Ovary (tissue), 9 donors: ENCODE results near the gene ENTPD8. TPM values are rescaled to one million over a fixed set of nuclear protein-coding genes. Genes with fewer than 3 reads are reported as not detected.
A peak's percentile ranks its signal among the peaks of the same experiment; 100 is the strongest.

ENCODE experiments used
- DNase-seq, 5 donors: peaks; one replicate each; pipeline ENCODE4 v3.0.0-alpha.2; 2019 to 2020
- H3K27ac ChIP-seq, 2 donors: fragments of 200-600 bp; one replicate each; pipeline versions ENCODE4 v1.5.1 to v1.8.0; 2019 to 2022
- H3K27me3 ChIP-seq: fragments of 200-600 bp; one replicate; pipeline ENCODE4 v1.8.0; 2022
- H3K36me3 ChIP-seq: fragments of 200-600 bp; sonication (generic); one replicate; pipeline ENCODE4 v1.5.1; 2019
- H3K4me1 ChIP-seq: one replicate; pipeline ENCODE4 v1.8.1; 2013; ENCODE audit warnings: mild to moderate bottlenecking, moderate library complexity; ENCODE audit not compliant: insufficient read depth
- H3K4me3 ChIP-seq: fragments of 200-600 bp; sonication (generic); one replicate; pipeline ENCODE4 v1.5.1; 2017
- H3K9me3 ChIP-seq, 2 donors: fragments of 200-600 bp in 1 of 2; sonication (generic) in 1 of 2; one replicate each; pipeline versions ENCODE4 v1.5.1 to v1.8.1; 2013 to 2019; ENCODE audit warnings: mild to moderate bottlenecking in 1 of 2, moderate library complexity in 1 of 2
- CTCF ChIP-seq, 3 donors: fragments of 450-650 bp in 2 of 3; fragments of 200-600 bp in 1 of 3; IDR thresholded peaks; one replicate each; pipeline versions ENCODE4 v1.5.1 to v1.8.0; 2016 to 2022; ENCODE audit warnings: antibody characterized with exemption in 3 of 3, mild to moderate bottlenecking in 1 of 3
- EP300 ChIP-seq: sonication (generic); formaldehyde crosslinking; IDR thresholded peaks from one replicate; pipeline ENCODE4 v1.6.1; 2017; ENCODE audit warnings: antibody characterized with exemption
- POLR2A ChIP-seq: fragments of 450-650 bp; IDR thresholded peaks from one replicate; pipeline ENCODE4 v1.6.1; 2017; ENCODE audit warnings: antibody characterized with exemption, mild to moderate bottlenecking, moderate library complexity
- WGBS, 3 donors: extraction: QIAGEN DNeasy Blood & Tissue Kit in 1 of 3; methylation state at CpG; one replicate each; pipeline versions ENCODE4 v1.1.5 to v1.1.7; 2013 to 2017; 5-methylcytosine and 5-hydroxymethylcytosine counted together
- intact Hi-C, 4 donors: fragments of 100-400 bp; cut with DNase I; formaldehyde crosslinking; loops; one replicate each; pipeline versions ENCODE4 v1.11.0 to v1.15.1; 2022 to 2023
- polyA plus RNA-seq, 2 donors: library from polyadenylated mRNA; stranded (reverse); fragments of 200-250 nt in 1 of 2; fragments of 350-450 nt in 1 of 2; fragmentation: Illumina TruSeq in 1 of 2; extraction: RNeasy Lipid Tissue Mini Kit (QIAGEN cat#74804) in 1 of 2; gene quantifications; one replicate each; pipeline ENCODE4 v1.2.3, GENCODE V29; 2013 to 2014
- total RNA-seq, 7 donors: library from RNA; depleted of rRNA in 2 of 7; stranded (reverse); fragments of >200 nt in 2 of 7; fragmentation: NEBNext Ultra II Directional in 3 of 7; extraction: Animal tissue kit (Norgen Biotek cat#: 25700) in 3 of 7; gene quantifications; one replicate each; pipeline versions ENCODE4 v1.1.0 to v1.2.4, GENCODE V29; 2016 to 2023
- donor health status: DM: no; HTN: no; CAD: no; lungs with moderate emphysema.
- donor health status: DM: no; HTN: no; CAD: no.
- donor health status: Bipolar disorder and iron deficiency.
- donor health status: DM: yes; HTN: yes; CAD: no.
- donor health status: DM: no; HTN: no; CAD: no.
- donor health status: DM: yes; HTN: yes; CAD: no.

ENTPD8 gene
- total and polyA plus RNA-seq, 9 donors: 0.10 to 0.57 (median 0.17) TPM; not detected in 3

GRCh38 chr9:137487454-137488326 is 46.5 kb upstream of the ENTPD8 start:
- H3K4me1 ChIP-seq: no peaks in the 10 kb centered on the region
- intact Hi-C loops: no loop called here
- H3K27ac ChIP-seq: no peak overlapping the region
- no peaks in the 10 kb centered on the region for H3K9me3 ChIP-seq
- no peak overlapping the region for H3K4me3 ChIP-seq
- 79 to 83% (median 81%) methylated on average over 40 to 41 of the region's 41 CpGs for WGBS, 3 donors
- peak in 1 of 5 donors; percentile 30 for DNase-seq
- H3K36me3 ChIP-seq: no peaks in the 10 kb centered on the region
- no peak for TF ChIP-seq EP300
- no peak for TF ChIP-seq CTCF (IDR thresholded peaks at IDR 0.05)
- no peak for TF ChIP-seq POLR2A
- H3K27me3 ChIP-seq: no peaks in the 10 kb centered on the region

DNA sequence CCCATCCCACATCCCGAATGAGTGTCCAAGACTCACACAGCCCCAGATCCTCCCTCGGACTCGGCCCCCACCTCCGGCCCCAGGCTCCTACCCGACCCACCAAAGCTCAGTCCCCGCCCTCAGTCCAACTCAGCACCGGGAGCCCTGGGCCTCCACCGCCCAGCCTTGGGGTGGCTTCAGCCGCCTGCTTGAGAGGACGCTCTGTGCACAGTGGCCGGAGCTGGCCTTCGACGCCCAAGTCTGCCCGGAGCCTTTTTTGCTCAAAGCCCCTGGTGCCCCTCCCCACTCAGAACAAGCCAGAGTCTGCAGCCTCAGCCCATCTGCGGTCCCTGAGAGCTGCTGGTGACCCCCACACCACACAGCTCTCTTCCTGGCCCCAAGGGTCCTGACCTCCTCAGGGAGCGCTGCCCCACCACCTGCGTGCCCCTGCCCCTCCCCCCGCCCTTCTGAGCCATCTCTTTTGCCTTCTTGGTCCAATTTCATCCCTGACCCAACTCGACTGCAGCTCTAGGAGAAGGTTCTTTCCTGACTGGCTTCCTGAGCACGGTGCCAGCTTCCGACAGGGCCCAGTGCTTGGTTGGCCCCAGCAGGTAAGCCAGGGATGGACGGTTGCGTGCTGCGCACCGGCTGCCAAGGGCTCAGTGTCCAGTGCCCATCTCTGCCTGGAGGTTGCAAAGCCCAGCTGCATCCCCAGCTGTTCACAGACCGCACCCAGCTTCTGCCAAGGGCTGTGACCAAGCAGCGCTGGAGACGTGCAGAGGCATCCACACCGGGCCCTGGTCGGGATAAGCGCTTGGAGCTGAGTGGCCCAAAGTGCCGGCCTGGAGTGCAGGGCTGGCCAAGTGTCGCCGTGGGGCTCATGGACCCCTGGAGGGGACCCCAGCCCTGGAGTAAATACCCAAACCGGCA is 45.6 kb upstream of the ENTPD8 start:
- Histone ChIP-seq H3K4me3 (no peak overlapping the region), H3K4me1 (peaks cover 2% of the 10 kb centered on the region), H3K27ac (no peak overlapping the region), H3K27me3 (no peaks in the 10 kb centered on the region), H3K9me3 (no peaks in the 10 kb centered on the region), H3K36me3 (no peaks in the 10 kb centered on the region)
- intact Hi-C loops: no loop called here
- TF ChIP-seq EP300: no peak
- no peak for TF ChIP-seq CTCF (IDR thresholded peaks at IDR 0.05)
- no peak for TF ChIP-seq POLR2A
- peak in 1 of 5 donors; percentile 38 for DNase-seq
- 78 to 83% (median 80%) methylated on average over 35 of the region's 35 CpGs for WGBS, 3 donors

- no peaks in the 10 kb centered on the region for H3K27me3 ChIP-seq
- H3K9me3 ChIP-seq: no peaks in the 10 kb centered on the region
- intact Hi-C loops: no loop called here
- no peak for DNase-seq
- H3K4me3 ChIP-seq: no peak overlapping the region
- TF ChIP-seq POLR2A (no peak), CTCF (IDR thresholded peaks at IDR 0.05) (no peak), EP300 (no peak)
- 88 to 93% (median 93%) methylated on average over 15 of the region's 15 CpGs for WGBS, 3 donors
- H3K4me1 ChIP-seq: peaks cover 2% of the 10 kb centered on the region
- no peak overlapping the region for H3K27ac ChIP-seq
- H3K36me3 ChIP-seq: no peaks in the 10 kb centered on the region
Observed at GRCh38 chr9:137486141-137486490, 45.0 kb upstream of the ENTPD8 start.

DNA sequence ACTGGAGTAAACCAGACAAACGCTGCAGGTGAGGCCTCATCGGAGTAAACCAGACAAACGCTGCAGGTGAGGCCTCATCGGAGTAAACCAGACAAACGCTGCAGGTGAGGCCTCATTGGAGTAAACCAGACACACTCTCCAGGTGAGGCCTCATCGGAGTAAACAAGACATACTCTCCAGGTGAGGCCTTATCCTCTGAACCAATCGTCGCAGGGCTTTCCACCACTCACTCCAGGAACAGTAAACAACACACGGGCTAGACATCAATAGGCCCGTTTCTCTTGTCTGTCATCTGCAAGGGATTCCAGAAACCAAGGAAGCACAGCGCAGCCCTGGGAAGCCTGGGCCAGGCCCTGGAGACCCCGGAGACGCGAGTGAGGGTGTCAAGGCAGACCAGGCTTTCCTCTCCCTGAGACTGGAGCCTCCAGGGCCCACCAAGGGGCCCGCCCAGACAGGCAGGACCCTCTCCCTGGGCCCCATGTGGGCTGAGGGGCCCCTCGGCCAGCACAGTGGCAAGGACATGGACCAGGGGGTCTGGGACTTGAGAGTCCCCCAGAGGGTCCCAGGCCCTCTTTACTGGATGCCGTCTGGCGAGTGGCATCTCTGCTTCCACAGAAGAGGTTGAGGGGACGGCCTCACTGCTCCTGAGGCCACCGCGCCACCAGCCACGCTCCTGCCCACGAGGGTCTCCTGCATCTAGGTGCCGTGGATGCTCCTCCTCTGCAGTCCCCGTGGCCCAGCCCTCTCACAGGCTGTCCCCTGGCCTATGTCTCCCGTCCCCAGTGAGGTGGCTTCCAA is 44.4 kb upstream of the ENTPD8 start:
- peak in 1 of 5 donors; percentile 28 for DNase-seq
- Histone ChIP-seq H3K4me3 (no peak overlapping the region), H3K27me3 (no peaks in the 10 kb centered on the region)

More for the DNA sequence above, 44.4 kb upstream of the ENTPD8 start:
- 91 to 94% (median 93%) methylated on average over 26 of the region's 26 CpGs for WGBS, 3 donors
- Histone ChIP-seq H3K27ac (no peak overlapping the region), H3K9me3 (no peaks in the 10 kb centered on the region), H3K36me3 (no peaks in the 10 kb centered on the region), H3K4me1 (peaks cover 2% of the 10 kb centered on the region)
- TF ChIP-seq CTCF (IDR thresholded peaks at IDR 0.05): no peak
- TF ChIP-seq EP300: no peak
- TF ChIP-seq POLR2A: no peak
- intact Hi-C loops: no loop called here
